Gastroesophageal sphincter (tissue), 4 donors: ENCODE measurements around the gene CSRP2. TPM values are rescaled to one million over a fixed set of nuclear protein-coding genes. Genes with fewer than 3 reads are reported as not detected.

ENCODE experiments used
- ATAC-seq: fragments of 150-250 bp; one replicate; pipeline ENCODE4 v1.9.1; 2016; ENCODE audit warnings: mild to moderate bottlenecking, moderate library complexity
- H3K27ac ChIP-seq, 4 donors: fragments of 200-600 bp; sonication (generic) in 3 of 4; 1 replicate in 3 of 4; 2 replicates in 1 of 4; pipeline ENCODE4 v1.5.1; 2016 to 2019
- H3K27me3 ChIP-seq: fragments of 200-600 bp; sonication (generic); one replicate; pipeline ENCODE4 v1.5.1; 2019
- H3K36me3 ChIP-seq, 2 donors: fragments of 200-600 bp; sonication (generic); one replicate each; pipeline ENCODE4 v1.5.1; 2019; ENCODE audit warnings: control low read depth in 1 of 2
- H3K4me1 ChIP-seq, 3 donors: fragments of 200-600 bp; sonication (generic); 1 replicate in 2 of 3; 2 replicates in 1 of 3; pipeline ENCODE4 v1.5.1; 2016 to 2019; ENCODE audit warnings: control low read depth in 2 of 3
- H3K4me3 ChIP-seq, 2 donors: fragments of 200-600 bp; sonication (generic); one replicate each; pipeline ENCODE4 v1.5.1; 2019; ENCODE audit warnings: mild to moderate bottlenecking in 1 of 2, moderate library complexity in 1 of 2
- H3K9me3 ChIP-seq, 3 donors: fragments of 200-600 bp; sonication (generic); one replicate each; pipeline ENCODE4 v1.5.1; 2017 to 2019; ENCODE audit warnings: control low read depth in 2 of 3
- EP300 ChIP-seq: sonication (generic); formaldehyde crosslinking; IDR thresholded peaks from one replicate; pipeline ENCODE4 v1.6.1; 2017; ENCODE audit warnings: antibody characterized with exemption, mild to moderate bottlenecking
- POLR2A ChIP-seq, 2 donors: fragments of 450-650 bp; IDR thresholded peaks; one replicate each; pipeline ENCODE4 v1.6.1; 2017; ENCODE audit warnings: antibody characterized with exemption in 2 of 2, mild to moderate bottlenecking in 2 of 2, moderate library complexity in 1 of 2
- POLR2AphosphoS5 ChIP-seq: sonication (generic); formaldehyde crosslinking; IDR thresholded peaks from one replicate; pipeline ENCODE4 v1.6.1; 2017; ENCODE audit warnings: antibody characterized with exemption
- WGBS, 2 donors: methylation state at CpG; one replicate each; pipeline ENCODE4 v1.1.5; 2018; ENCODE audit warnings: low coverage in 1 of 2; 5-methylcytosine and 5-hydroxymethylcytosine counted together
- total RNA-seq, 4 donors: library from RNA; depleted of rRNA; stranded (reverse); fragments of >200 nt; gene quantifications; one replicate each; pipeline ENCODE4 v1.1.0, GENCODE V29; 2016
- TF ChIP-seq, protein P1 (sequence below), 4 experiments: fragments of 200-600 bp in 2 of 4; fragments of 450-650 bp in 2 of 4; sonication (generic) in 1 of 4; IDR thresholded peaks; one replicate each; pipeline ENCODE4 v1.5.1; 2017 to 2019; ENCODE audit warnings: antibody characterized with exemption in 4 of 4, mild to moderate bottlenecking in 2 of 4, moderate library complexity in 2 of 4

Gene CSRP2
- total RNA-seq, 4 donors from 2014 or later: 65.8 to 157 (median 111) TPM

DNA sequence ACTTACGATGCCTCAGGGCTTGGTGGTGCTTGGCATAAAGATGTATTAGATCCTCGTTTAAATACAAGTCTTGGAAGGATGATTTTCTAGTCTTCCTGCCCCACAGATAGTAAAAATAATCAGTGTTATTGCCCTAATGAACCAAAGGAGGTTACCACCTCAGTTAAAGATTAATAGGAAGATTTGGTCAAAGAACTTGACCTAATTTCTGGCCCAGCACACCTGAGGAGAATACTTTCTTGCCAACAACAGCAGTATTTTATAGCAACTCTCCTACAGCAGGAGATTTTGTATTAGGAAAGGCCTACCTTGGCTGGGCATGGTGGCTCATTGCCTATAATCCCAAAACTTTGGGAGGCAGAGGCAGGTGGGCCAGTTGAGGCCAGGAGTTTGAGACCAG lies 31.6 kb downstream of the CSRP2 start:
- H3K27ac ChIP-seq: no peak overlapping the region
- peaks cover 0 to 67% of the 10 kb centered on the region in 2 donors for H3K36me3 ChIP-seq
- no peak for ATAC-seq
- H3K4me3 ChIP-seq: no peak overlapping the region
- TF ChIP-seq, protein P1, sequence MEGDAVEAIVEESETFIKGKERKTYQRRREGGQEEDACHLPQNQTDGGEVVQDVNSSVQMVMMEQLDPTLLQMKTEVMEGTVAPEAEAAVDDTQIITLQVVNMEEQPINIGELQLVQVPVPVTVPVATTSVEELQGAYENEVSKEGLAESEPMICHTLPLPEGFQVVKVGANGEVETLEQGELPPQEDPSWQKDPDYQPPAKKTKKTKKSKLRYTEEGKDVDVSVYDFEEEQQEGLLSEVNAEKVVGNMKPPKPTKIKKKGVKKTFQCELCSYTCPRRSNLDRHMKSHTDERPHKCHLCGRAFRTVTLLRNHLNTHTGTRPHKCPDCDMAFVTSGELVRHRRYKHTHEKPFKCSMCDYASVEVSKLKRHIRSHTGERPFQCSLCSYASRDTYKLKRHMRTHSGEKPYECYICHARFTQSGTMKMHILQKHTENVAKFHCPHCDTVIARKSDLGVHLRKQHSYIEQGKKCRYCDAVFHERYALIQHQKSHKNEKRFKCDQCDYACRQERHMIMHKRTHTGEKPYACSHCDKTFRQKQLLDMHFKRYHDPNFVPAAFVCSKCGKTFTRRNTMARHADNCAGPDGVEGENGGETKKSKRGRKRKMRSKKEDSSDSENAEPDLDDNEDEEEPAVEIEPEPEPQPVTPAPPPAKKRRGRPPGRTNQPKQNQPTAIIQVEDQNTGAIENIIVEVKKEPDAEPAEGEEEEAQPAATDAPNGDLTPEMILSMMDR (IDR thresholded peaks at IDR 0.05): no peak
- TF ChIP-seq POLR2A (IDR thresholded peaks at IDR 0.05) (no peak), POLR2AphosphoS5 (no peak), EP300 (no peak)
- no peaks in the 10 kb centered on the region for H3K27me3 ChIP-seq
- no peaks in the 10 kb centered on the region for H3K9me3 ChIP-seq
- WGBS, 2 donors: 81 to 82% methylated on average over 2 of the region's 2 CpGs
- peaks cover 0 to 6% (median 0%) of the 10 kb centered on the region in 3 donors for H3K4me1 ChIP-seq

DNA sequence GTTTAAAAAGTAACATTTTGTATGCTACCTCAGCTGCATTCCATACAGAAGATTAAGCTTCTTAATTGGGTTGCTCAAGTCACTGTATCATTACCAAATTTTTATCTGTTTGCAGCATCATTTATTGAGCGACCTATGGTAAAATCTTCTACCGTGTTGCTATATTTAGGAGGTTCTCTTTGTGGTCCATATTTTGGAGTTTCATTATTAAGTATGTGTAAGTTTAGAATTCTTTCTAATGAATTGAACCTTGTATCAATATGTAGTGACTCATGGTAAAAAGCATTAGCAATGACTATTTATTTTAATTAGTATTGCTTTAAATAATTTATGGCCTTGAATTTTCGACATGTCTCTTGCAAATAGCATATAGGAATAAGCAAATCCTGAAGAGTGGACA lies 42.2 kb downstream of the CSRP2 start:
- Histone ChIP-seq H3K4me3 (no peak overlapping the region), H3K27ac (no peak overlapping the region), H3K36me3 (peaks cover 0 to 21% of the 10 kb centered on the region in 2 donors), H3K27me3 (no peaks in the 10 kb centered on the region), H3K9me3 (peaks cover 0 to 7% (median 0%) of the 10 kb centered on the region in 3 donors), H3K4me1 (no peaks in the 10 kb centered on the region)
- 63 to 83% methylated on average over 3 of the region's 3 CpGs for WGBS, 2 donors
- no peak for TF ChIP-seq POLR2AphosphoS5
- no peak for TF ChIP-seq POLR2A (IDR thresholded peaks at IDR 0.05)
- TF ChIP-seq EP300: no peak
- TF ChIP-seq, protein P1 (IDR thresholded peaks at IDR 0.05): no peak
- ATAC-seq: no peak

DNA sequence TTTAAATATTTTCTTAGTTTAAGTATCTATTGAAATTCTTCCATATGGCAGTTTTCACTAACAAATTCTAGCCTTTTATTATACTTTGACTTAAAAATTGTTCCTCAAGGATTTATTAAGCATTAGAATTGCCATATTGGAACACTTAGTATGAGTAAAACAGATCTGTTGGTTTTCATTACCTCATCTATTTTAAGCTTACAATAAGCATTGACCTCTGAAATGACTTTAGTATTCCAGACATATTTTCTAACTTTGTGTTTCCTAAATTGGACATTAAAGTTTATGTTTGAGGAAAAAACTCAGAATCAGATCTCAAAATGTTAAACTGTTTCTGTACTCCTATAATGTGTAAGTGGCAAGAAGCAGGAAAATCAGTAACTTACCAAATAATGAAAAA lies 48.4 kb downstream of the CSRP2 start:
- TF ChIP-seq POLR2AphosphoS5: no peak
- no peak for TF ChIP-seq EP300
- TF ChIP-seq, protein P1 (IDR thresholded peaks at IDR 0.05): no peak
- TF ChIP-seq POLR2A (IDR thresholded peaks at IDR 0.05): no peak
- H3K4me1 ChIP-seq: no peaks in the 10 kb centered on the region
- no peak overlapping the region for H3K4me3 ChIP-seq
- peaks cover 0 to 9% (median 0%) of the 10 kb centered on the region in 3 donors for H3K9me3 ChIP-seq
- no peaks in the 10 kb centered on the region for H3K27me3 ChIP-seq
- H3K27ac ChIP-seq: no peak overlapping the region
- H3K36me3 ChIP-seq: peaks cover 0 to 59% of the 10 kb centered on the region in 2 donors
- no peak for ATAC-seq

DNA sequence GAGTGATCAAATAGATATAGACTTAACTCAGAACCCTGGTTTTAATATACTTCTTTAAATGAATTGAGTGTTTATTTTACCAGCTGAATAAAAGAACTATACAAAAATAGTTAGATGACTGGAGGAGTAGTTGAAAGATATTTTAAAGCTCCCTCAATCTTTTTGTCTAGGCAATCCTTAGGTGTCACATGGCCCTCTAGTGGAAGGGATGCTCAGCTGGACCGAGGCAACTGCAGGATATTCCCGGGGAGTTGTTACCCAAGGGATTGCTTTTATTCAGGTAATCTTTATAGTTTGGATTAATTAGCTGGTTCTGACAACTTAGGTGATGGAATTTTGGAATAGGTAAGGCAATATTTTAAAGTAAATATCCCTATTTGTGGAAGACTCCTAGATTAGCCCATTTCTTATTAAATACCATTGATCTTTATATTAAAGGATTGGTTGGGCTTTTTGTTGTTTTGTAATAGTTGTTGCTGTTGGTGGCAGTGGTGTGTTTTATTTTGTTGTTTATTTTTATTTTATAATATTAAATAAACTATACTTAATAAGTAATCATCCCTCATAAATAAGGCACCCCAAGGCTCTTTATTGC lies 57.8 kb downstream of the CSRP2 start:
- Histone ChIP-seq H3K36me3 (peaks cover 0 to 31% of the 10 kb centered on the region in 2 donors), H3K27ac (no peak overlapping the region), H3K4me1 (peaks cover 0 to 26% (median 0%) of the 10 kb centered on the region in 3 donors), H3K4me3 (no peak overlapping the region), H3K27me3 (no peaks in the 10 kb centered on the region), H3K9me3 (no peaks in the 10 kb centered on the region)
- WGBS, 2 donors: 5 to 23% methylated on average over 2 of the region's 2 CpGs
- no peak for ATAC-seq
- no peak for TF ChIP-seq POLR2A (IDR thresholded peaks at IDR 0.05)
- no peak for TF ChIP-seq EP300
- TF ChIP-seq, protein P1 (IDR thresholded peaks at IDR 0.05): peak; percentile 49 to 66 (median 54)
- TF ChIP-seq POLR2AphosphoS5: no peak

DNA sequence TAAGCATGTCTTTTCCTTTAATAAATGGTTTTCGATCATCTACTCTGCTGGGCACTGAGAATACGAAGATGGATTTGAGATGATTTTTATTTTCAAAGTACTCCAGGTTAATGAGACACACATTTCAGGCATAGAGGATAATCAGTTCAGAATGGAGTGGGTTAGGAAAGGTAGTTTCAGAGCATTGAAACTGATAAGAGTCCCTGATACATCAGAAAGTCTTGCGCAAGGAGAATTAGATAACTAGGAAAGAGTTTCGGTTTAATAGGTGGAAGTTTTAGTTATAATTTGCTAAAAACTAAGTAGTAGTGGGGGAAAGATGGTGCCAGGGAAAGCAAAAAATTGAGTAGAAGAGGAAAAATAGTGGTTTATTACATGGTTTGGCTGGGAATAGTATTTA lies 64.8 kb downstream of the CSRP2 start:
- no peak for ATAC-seq
- Histone ChIP-seq H3K36me3 (peaks cover 0 to 64% of the 10 kb centered on the region in 2 donors), H3K4me3 (no peak overlapping the region), H3K4me1 (peaks cover 0 to 6% (median 0%) of the 10 kb centered on the region in 3 donors), H3K27me3 (no peaks in the 10 kb centered on the region), H3K9me3 (no peaks in the 10 kb centered on the region), H3K27ac (no peak overlapping the region)
- WGBS, 2 donors: 88 to 100% methylated on average over 4 of the region's 4 CpGs
- TF ChIP-seq, protein P1 (IDR thresholded peaks at IDR 0.05): no peak
- TF ChIP-seq POLR2A (IDR thresholded peaks at IDR 0.05): no peak
- no peak for TF ChIP-seq EP300
- no peak for TF ChIP-seq POLR2AphosphoS5
